Astrocyte (in vitro differentiated cells and primary cell): Measurements from ENCODE around the gene FAM234B. TPM values are rescaled to one million over a fixed set of nuclear protein-coding genes. Genes with fewer than 3 reads are reported as not detected.

Experiments
- DNase-seq: peaks from one replicate; pipeline ENCODE4 v3.0.0-alpha.2; 2010; ENCODE audit warnings: low read depth
- FAIRE-seq: peaks from 2 replicates; lab custom pipeline; 2011; peaks lifted over from hg19 to GRCh38; lab: Jason Lieb, UNC
- H2AFZ ChIP-seq: 2 replicates; pipeline ENCODE4 v1.6.0; 2012; ENCODE audit warnings: low read depth, low read length, inconsistent platforms
- H3K27ac ChIP-seq: 2 replicates; pipeline ENCODE4 v1.5.1; 2011; ENCODE audit warnings: low read depth, low read length, inconsistent platforms
- H3K27me3 ChIP-seq: 2 replicates; pipeline ENCODE4 v1.6.0; 2011; ENCODE audit warnings: low read length, inconsistent platforms; ENCODE audit not compliant: insufficient read depth
- H3K36me3 ChIP-seq: 2 replicates; pipeline ENCODE4 v1.5.1; 2011; ENCODE audit warnings: low read length, inconsistent platforms; ENCODE audit not compliant: insufficient read depth
- H3K4me1 ChIP-seq: 2 replicates; pipeline ENCODE4 v1.5.1; 2011; ENCODE audit warnings: low read length, inconsistent platforms; ENCODE audit not compliant: insufficient read depth
- H3K4me2 ChIP-seq: 2 replicates; pipeline ENCODE4 v1.6.0; 2012; ENCODE audit warnings: low read length, inconsistent platforms
- H3K4me3 ChIP-seq: 2 replicates; pipeline ENCODE4 v1.5.1; 2011; ENCODE audit warnings: low read depth, mild to moderate bottlenecking, low read length, inconsistent platforms; ENCODE audit not compliant: insufficient read depth
- H3K79me2 ChIP-seq: 2 replicates; pipeline ENCODE4 v1.6.0; 2012; ENCODE audit warnings: mild to moderate bottlenecking, low read length, inconsistent platforms; ENCODE audit not compliant: insufficient read depth
- H3K9ac ChIP-seq: 2 replicates; pipeline ENCODE4 v1.6.0; 2012; ENCODE audit warnings: mild to moderate bottlenecking, low read length, inconsistent platforms
- H3K9me3 ChIP-seq: 2 replicates; pipeline ENCODE4 v1.5.1; 2012; ENCODE audit warnings: low read depth, mild to moderate bottlenecking, low read length, inconsistent platforms; ENCODE audit not compliant: insufficient read depth
- H4K20me1 ChIP-seq: 2 replicates; pipeline ENCODE4 v1.6.0; 2012; ENCODE audit warnings: low read length, inconsistent platforms; ENCODE audit not compliant: insufficient read depth
- H3K27ac Mint-ChIP-seq: one replicate; pipeline ENCODE4 v1.8.0; 2021; ENCODE audit warnings: mild to moderate bottlenecking, mixed read lengths; ENCODE audit not compliant: unreplicated experiment
- H3K27me3 Mint-ChIP-seq: one replicate; pipeline ENCODE4 v1.8.0; 2021; ENCODE audit warnings: low read depth, mixed read lengths; ENCODE audit not compliant: unreplicated experiment
- H3K36me3 Mint-ChIP-seq: one replicate; pipeline ENCODE4 v1.8.0; 2021; ENCODE audit warnings: low read depth, mixed read lengths; ENCODE audit not compliant: unreplicated experiment
- H3K4me1 Mint-ChIP-seq: one replicate; pipeline ENCODE4 v1.8.0; 2021; ENCODE audit warnings: low read depth, mixed read lengths; ENCODE audit not compliant: unreplicated experiment
- H3K4me3 Mint-ChIP-seq: one replicate; pipeline ENCODE4 v1.8.0; 2021; ENCODE audit warnings: mild to moderate bottlenecking, moderate library complexity, mixed read lengths; ENCODE audit not compliant: unreplicated experiment
- H3K9me3 Mint-ChIP-seq: one replicate; pipeline ENCODE4 v1.8.0; 2021; ENCODE audit warnings: mild to moderate bottlenecking, mixed read lengths; ENCODE audit not compliant: unreplicated experiment
- EZH2 ChIP-seq: IDR thresholded peaks from 2 replicates; pipeline ENCODE4 v1.6.1; 2012; ENCODE audit warnings: mild to moderate bottlenecking, low read length, inconsistent platforms; ENCODE audit not compliant: insufficient read depth
- total RNA-seq: library from RNA; stranded (reverse); gene quantifications from 2 replicates; pipeline ENCODE4 v1.2.1, GENCODE V29; 2021
- TF ChIP-seq, protein P1 (sequence below): IDR thresholded peaks from 2 replicates; pipeline ENCODE4 v1.5.1; 2011; ENCODE audit warnings: low read depth, mild to moderate bottlenecking, inconsistent platforms, low read length, moderate library complexity; ENCODE audit not compliant: insufficient read depth

FAM234B gene
- total RNA-seq, 1 donor from 2014 or later: 6.2 TPM

DNA sequence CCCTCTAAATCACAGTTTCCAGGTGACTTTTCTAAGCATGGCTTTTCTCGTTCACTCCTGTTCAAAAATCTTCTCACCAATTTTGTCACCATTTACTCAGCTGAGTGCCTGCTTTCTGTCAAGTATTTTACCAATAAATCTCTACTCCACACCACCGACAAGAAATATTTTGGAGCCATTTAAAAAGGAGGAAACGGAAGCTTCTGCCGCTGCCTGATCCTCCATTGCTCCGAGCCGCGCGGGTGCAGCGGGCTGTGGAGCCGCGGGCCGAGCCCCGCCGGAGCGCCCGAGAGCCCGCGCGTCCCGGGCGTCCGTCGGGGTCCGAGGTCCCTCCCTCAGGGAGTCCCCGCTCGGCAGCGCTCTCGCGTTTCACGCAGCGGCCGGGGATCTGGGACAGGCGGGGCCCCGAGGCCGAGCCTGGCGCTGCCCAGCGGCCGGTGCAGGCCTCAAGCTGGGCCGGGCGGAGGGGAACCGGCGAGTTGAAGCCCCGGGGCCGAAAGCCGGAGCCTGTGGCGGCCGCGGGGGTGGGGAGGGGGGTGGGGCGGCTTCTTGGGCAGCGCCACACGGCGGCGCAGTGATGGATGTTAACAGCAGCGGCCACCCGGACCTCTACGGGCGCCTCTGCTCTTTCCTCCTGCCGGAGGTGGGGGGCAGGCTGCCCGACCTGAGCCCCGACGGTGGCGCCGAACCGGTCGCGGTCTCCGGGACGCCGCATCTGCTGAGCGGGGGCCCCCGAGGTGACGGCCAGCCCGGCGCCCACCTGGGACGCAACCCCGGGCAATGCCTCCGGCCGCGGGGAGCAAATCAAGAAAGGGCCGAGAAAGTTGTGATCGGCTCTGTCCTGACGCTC, 43.0 kb upstream of the FAM234B start:
- no peaks in the 10 kb centered on the region for H3K9me3 Mint-ChIP-seq
- H3K4me1 Mint-ChIP-seq: peaks cover 8% of the 10 kb centered on the region
- no peaks in the 10 kb centered on the region for H3K36me3 Mint-ChIP-seq
- FAIRE-seq (no peak), DNase-seq (peak; percentile 29)
- no peaks in the 10 kb centered on the region for H3K9me3 ChIP-seq
- peak overlapping the region; percentile 99 for H3K4me2 ChIP-seq
- peak overlapping the region; percentile 80 for H3K4me3 ChIP-seq
- peaks cover 20% of the 10 kb centered on the region for H3K4me1 ChIP-seq
- peak overlapping the region; percentile 84 for H3K27ac ChIP-seq
- H3K27me3 Mint-ChIP-seq: peaks cover 3% of the 10 kb centered on the region
- peak overlapping the region; percentile 59 for H3K27ac Mint-ChIP-seq
- peak overlapping the region; percentile 90 for H3K9ac ChIP-seq
- TF ChIP-seq, protein P1, sequence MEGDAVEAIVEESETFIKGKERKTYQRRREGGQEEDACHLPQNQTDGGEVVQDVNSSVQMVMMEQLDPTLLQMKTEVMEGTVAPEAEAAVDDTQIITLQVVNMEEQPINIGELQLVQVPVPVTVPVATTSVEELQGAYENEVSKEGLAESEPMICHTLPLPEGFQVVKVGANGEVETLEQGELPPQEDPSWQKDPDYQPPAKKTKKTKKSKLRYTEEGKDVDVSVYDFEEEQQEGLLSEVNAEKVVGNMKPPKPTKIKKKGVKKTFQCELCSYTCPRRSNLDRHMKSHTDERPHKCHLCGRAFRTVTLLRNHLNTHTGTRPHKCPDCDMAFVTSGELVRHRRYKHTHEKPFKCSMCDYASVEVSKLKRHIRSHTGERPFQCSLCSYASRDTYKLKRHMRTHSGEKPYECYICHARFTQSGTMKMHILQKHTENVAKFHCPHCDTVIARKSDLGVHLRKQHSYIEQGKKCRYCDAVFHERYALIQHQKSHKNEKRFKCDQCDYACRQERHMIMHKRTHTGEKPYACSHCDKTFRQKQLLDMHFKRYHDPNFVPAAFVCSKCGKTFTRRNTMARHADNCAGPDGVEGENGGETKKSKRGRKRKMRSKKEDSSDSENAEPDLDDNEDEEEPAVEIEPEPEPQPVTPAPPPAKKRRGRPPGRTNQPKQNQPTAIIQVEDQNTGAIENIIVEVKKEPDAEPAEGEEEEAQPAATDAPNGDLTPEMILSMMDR: no peak
- no peak for TF ChIP-seq EZH2
- H4K20me1 ChIP-seq: peaks cover 5% of the 10 kb centered on the region
- H3K4me3 Mint-ChIP-seq: peak overlapping the region; percentile 97
- peaks cover 13% of the 10 kb centered on the region for H3K79me2 ChIP-seq
- no peaks in the 10 kb centered on the region for H3K27me3 ChIP-seq
- peak overlapping the region; percentile 76 for H2AFZ ChIP-seq
- no peaks in the 10 kb centered on the region for H3K36me3 ChIP-seq

- no peak for FAIRE-seq
- no peak for DNase-seq
These were observed 42.5 kb upstream of the FAM234B start for GRCh38 chr12:13001775-13002040.

More at GRCh38 chr12:13001775-13002040, 42.5 kb upstream of the FAM234B start:
- Histone ChIP-seq H3K79me2 (peaks cover 11% of the 10 kb centered on the region), H3K27ac (peak overlapping the region; percentile 84), H3K9ac (peak overlapping the region; percentile 90), H2AFZ (peak overlapping the region; percentile 76), H3K9me3 (no peaks in the 10 kb centered on the region), H4K20me1 (peaks cover 5% of the 10 kb centered on the region), H3K36me3 (no peaks in the 10 kb centered on the region), H3K27me3 (no peaks in the 10 kb centered on the region), H3K4me3 (peak overlapping the region; percentile 80), H3K4me2 (peak overlapping the region; percentile 99), H3K4me1 (peaks cover 20% of the 10 kb centered on the region)
- peak overlapping the region; percentile 36 for H3K27ac Mint-ChIP-seq
- peaks cover 3% of the 10 kb centered on the region for H3K27me3 Mint-ChIP-seq
- TF ChIP-seq EZH2: no peak
- TF ChIP-seq, protein P1: no peak
- peaks cover 8% of the 10 kb centered on the region for H3K4me1 Mint-ChIP-seq
- no peaks in the 10 kb centered on the region for H3K9me3 Mint-ChIP-seq
- no peaks in the 10 kb centered on the region for H3K36me3 Mint-ChIP-seq
- H3K4me3 Mint-ChIP-seq: peak overlapping the region; percentile 84
